NB4 (cell line): ENCODE measurements around the gene ZBTB1.

Source experiments
- DNase-seq: peaks from one replicate; pipeline ENCODE4 v3.0.0; 2010; ENCODE audit warnings: low read depth
- H3K4me3 ChIP-seq: one replicate; pipeline ENCODE4 v1.5.1; 2011; ENCODE audit warnings: mild to moderate bottlenecking, low read depth, low read length, moderate library complexity
- MYC ChIP-seq: IDR thresholded peaks from 2 replicates; pipeline ENCODE4 v1.6.1; 2011; ENCODE audit warnings: low read depth, low read length
- POLR2A ChIP-seq: IDR thresholded peaks from 2 replicates; pipeline ENCODE4 v1.6.1; 2011; ENCODE audit warnings: mild to moderate bottlenecking; ENCODE audit not compliant: insufficient read length; ENCODE audit errors: extremely low read depth
- TF ChIP-seq, protein P1 (sequence below): IDR thresholded peaks from 2 replicates; pipeline ENCODE4 v1.6.1; 2011; ENCODE audit warnings: low read depth, low read length
- TF ChIP-seq, protein P2 (sequence below): IDR thresholded peaks from one replicate; pipeline ENCODE4 v1.5.1; 2012; ENCODE audit warnings: low read depth, low read length

ZBTB1 gene

DNA sequence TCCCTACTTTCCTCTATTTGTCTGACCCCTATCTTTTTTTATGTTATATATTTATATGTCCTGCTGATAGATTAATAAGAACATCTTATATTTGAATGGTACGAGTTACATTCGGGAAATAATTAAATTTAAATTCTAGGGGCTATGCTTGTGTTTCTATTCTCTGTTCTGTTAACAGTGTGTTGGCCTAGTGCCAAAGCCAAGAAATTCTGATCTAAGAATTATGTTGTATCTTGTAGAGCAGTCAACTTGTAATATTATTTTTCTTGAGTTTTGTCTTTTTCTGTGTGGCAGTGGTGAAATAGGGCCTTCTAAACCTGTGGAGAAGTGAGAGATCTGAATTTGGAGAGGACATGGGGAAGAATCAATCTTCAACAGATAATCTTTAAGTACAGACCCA is 27.0 kb downstream of the ZBTB1 start:
- no peak overlapping the region for H3K4me3 ChIP-seq
- no peak for DNase-seq
- TF ChIP-seq POLR2A, result no peak
- TF ChIP-seq, protein P1, sequence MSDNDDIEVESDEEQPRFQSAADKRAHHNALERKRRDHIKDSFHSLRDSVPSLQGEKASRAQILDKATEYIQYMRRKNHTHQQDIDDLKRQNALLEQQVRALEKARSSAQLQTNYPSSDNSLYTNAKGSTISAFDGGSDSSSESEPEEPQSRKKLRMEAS, result no peak
- TF ChIP-seq, protein P2, sequence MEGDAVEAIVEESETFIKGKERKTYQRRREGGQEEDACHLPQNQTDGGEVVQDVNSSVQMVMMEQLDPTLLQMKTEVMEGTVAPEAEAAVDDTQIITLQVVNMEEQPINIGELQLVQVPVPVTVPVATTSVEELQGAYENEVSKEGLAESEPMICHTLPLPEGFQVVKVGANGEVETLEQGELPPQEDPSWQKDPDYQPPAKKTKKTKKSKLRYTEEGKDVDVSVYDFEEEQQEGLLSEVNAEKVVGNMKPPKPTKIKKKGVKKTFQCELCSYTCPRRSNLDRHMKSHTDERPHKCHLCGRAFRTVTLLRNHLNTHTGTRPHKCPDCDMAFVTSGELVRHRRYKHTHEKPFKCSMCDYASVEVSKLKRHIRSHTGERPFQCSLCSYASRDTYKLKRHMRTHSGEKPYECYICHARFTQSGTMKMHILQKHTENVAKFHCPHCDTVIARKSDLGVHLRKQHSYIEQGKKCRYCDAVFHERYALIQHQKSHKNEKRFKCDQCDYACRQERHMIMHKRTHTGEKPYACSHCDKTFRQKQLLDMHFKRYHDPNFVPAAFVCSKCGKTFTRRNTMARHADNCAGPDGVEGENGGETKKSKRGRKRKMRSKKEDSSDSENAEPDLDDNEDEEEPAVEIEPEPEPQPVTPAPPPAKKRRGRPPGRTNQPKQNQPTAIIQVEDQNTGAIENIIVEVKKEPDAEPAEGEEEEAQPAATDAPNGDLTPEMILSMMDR, result no peak

DNA sequence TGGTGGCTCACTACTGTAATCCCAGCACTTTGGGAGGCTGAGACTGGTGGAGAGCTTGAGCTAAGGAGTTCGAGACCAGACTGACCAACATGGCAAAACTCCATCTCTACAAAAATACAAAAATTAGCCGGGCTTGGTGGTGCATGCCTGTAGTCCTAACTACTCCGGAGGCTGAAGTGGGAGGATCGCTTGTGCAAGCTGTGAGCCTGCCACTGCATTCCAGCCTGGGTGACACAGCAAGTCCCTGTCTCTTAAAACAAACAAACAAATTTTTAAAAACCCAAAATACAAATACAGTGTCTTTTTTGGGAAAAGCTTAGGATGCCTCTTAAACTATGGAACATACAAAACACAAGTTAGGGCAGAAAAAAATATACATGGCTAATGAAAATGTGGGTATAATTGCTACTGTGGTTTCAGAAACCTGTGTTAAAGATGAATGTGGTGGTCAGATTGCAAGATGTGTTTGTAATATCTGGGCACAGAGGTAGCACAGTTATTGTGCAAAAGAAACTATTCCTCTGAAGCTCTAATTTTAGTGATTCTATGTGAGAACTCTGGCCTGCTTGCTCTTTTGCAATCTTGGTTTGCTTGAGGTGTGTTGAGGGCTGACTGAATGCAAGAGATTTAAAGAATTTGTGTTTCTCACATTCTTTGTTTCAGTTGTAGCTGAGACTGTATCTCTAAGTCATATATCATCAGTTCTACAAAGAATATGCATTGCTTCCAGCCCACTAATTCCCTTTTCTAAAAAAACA is 32.1 kb downstream of the ZBTB1 start:
- DNase-seq, result no peak
- TF ChIP-seq, protein P1, result no peak
- TF ChIP-seq MYC, result no peak
- TF ChIP-seq POLR2A, result no peak

DNA sequence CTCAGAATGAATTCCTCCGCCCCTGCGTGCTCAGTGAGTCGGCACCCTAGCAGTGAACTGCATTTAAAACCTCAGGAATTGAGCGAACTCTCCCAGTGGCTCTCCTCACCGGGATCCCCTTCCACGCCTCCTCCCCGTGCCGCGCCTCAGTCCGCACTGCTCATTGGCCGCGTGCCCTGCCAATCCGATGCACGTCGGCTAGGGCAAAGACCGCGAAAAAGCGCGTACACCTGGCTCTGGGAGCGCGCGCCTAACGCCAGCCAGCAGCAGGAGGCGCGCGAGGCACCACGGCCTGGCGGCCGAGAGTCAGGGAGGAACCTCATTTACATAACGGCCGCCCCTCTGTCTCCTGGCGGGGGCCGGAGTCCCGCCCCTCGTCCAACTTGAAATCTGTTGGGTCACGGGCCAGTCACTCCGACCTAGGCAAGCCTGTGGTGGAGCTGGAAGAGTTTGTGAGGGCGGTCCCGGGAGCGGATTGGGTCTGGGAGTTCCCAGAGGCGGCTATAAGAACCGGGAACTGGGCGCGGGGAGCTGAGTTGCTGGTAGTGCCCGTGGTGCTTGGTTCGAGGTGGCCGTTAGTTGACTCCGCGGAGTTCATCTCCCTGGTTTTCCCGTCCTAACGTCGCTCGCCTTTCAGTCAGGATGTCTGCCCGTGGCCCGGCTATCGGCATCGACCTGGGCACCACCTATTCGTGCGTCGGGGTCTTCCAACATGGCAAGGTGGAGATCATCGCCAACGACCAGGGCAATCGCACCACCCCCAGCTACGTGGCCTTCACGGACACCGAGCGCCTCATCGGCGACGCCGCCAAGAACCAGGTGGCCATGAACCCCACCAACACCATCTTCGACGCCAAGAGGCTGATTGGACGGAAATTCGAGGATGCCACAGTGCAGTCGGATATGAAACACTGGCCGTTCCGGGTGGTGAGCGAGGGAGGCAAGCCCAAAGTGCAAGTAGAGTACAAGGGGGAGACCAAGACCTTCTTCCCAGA is 35.9 kb downstream of the ZBTB1 start, which contains the start of gene HSPA2:
Gene HSPA2 (plus strand): TSS at position 534 of the 995 bp plus-strand sequence. CDS start 109 bp downstream, at position 643.
- DNase-seq, result peak; percentile 91
- peak within 1 kb of the TSS; percentile 54 for H3K4me3 ChIP-seq
- TF ChIP-seq, protein P2, result peak; percentile 35
- TF ChIP-seq POLR2A, result no peak
- TF ChIP-seq MYC, result no peak

More for the DNA sequence above, 32.1 kb downstream of the ZBTB1 start:
- no peak overlapping the region for H3K4me3 ChIP-seq

DNA sequence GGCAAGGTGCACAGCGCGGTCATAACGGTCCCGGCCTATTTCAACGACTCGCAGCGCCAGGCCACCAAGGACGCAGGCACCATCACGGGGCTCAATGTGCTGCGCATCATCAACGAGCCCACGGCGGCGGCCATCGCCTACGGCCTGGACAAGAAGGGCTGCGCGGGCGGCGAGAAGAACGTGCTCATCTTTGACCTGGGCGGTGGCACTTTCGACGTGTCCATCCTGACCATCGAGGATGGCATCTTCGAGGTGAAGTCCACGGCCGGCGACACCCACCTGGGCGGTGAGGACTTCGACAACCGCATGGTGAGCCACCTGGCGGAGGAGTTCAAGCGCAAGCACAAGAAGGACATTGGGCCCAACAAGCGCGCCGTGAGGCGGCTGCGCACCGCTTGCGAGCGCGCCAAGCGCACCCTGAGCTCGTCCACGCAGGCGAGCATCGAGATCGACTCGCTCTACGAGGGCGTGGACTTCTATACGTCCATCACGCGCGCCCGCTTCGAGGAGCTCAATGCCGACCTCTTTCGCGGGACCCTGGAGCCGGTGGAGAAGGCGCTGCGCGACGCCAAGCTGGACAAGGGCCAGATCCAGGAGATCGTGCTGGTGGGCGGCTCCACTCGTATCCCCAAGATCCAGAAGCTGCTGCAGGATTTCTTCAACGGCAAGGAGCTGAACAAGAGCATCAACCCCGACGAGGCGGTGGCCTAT is 36.8 kb downstream of the ZBTB1 start:
- TF ChIP-seq MYC (no peak), POLR2A (no peak)
- TF ChIP-seq, protein P2, result no peak
- TF ChIP-seq, protein P1, result no peak
- no peak overlapping the region for H3K4me3 ChIP-seq
- no peak for DNase-seq

DNA sequence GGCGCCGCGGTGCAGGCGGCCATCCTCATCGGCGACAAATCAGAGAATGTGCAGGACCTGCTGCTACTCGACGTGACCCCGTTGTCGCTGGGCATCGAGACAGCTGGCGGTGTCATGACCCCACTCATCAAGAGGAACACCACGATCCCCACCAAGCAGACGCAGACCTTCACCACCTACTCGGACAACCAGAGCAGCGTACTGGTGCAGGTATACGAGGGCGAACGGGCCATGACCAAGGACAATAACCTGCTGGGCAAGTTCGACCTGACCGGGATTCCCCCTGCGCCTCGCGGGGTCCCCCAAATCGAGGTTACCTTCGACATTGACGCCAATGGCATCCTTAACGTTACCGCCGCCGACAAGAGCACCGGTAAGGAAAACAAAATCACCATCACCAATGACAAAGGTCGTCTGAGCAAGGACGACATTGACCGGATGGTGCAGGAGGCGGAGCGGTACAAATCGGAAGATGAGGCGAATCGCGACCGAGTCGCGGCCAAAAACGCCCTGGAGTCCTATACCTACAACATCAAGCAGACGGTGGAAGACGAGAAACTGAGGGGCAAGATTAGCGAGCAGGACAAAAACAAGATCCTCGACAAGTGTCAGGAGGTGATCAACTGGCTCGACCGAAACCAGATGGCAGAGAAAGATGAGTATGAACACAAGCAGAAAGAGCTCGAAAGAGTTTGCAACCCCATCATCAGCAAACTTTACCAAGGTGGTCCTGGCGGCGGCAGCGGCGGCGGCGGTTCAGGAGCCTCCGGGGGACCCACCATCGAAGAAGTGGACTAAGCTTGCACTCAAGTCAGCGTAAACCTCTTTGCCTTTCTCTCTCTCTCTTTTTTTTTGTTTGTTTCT is 37.6 kb downstream of the ZBTB1 start:
- no peak for DNase-seq
- H3K4me3 ChIP-seq, result no peak overlapping the region
- TF ChIP-seq MYC, result no peak
- TF ChIP-seq, protein P1, result no peak
- TF ChIP-seq, protein P2, result no peak
- no peak for TF ChIP-seq POLR2A
